ENCODE measurements around the gene MITF.

Gene MITF

DNA sequence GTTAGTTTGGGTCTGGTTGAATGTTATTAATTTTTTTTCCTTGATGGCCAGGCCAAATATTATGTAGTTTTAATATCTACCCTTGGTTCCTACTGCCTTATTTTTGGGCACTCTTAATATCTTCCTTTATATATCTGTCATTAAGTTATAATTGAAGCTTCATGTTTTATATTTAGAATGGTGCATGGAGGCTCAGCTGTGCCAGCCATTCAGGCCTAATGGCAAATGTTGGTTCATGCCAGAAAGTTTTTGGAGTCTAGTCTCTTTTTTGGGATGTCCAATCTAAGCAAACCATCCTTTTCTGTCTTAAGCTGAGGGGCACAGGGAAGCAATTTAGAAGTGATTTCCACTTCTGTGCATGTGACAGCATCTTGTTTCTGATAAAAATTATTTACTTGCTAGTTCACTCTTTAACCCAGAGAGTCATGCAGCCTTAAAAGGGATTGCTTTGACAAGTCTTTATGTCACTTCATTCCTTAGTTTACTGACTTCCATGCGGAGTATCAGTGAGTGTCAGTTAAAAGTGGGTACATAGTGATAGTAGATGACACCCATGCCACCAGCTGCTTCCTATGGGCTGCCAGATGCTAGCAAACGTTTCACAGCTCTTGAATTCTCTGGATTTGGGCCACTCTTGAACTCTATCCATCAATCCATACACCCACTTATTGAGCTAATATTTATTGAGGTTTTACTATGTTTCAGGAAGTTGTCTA lies 33.0 kb downstream of the MITF start:
- TF ChIP-seq, protein P1, sequence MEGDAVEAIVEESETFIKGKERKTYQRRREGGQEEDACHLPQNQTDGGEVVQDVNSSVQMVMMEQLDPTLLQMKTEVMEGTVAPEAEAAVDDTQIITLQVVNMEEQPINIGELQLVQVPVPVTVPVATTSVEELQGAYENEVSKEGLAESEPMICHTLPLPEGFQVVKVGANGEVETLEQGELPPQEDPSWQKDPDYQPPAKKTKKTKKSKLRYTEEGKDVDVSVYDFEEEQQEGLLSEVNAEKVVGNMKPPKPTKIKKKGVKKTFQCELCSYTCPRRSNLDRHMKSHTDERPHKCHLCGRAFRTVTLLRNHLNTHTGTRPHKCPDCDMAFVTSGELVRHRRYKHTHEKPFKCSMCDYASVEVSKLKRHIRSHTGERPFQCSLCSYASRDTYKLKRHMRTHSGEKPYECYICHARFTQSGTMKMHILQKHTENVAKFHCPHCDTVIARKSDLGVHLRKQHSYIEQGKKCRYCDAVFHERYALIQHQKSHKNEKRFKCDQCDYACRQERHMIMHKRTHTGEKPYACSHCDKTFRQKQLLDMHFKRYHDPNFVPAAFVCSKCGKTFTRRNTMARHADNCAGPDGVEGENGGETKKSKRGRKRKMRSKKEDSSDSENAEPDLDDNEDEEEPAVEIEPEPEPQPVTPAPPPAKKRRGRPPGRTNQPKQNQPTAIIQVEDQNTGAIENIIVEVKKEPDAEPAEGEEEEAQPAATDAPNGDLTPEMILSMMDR (conservative IDR thresholded peaks at IDR 0.05; ENCODE audit: low read depth, low read length) = no peak
- DNase-seq (ENCODE audit: low read depth) = no peak
- H3K4me3 ChIP-seq (ENCODE audit: low read length) = no peak overlapping the region

DNA sequence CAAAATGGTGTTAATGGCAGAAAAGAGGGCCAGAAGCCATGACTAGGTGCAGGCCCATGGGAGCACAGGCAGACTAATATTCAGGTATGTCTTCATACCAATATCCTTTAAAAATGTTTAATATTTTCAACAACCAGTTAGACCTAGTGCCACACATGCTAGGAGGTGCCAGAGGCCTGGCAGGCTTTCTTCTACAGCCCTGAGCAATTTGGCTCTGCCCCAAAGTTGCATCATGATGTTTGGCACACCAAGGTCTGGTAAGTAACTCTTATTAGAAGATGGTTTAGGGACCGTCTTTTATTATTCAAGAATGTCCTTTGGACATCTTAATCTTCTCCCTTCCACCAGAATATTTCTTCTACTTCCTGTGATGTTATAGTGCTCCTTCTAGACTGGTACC lies 34.8 kb downstream of the MITF start:
- TF ChIP-seq, protein P1 (conservative IDR thresholded peaks at IDR 0.05; ENCODE audit: low read depth, low read length) = no peak
- no peak overlapping the region for H3K4me3 ChIP-seq (ENCODE audit: low read length)
- DNase-seq (ENCODE audit: low read depth) = no peak

DNA sequence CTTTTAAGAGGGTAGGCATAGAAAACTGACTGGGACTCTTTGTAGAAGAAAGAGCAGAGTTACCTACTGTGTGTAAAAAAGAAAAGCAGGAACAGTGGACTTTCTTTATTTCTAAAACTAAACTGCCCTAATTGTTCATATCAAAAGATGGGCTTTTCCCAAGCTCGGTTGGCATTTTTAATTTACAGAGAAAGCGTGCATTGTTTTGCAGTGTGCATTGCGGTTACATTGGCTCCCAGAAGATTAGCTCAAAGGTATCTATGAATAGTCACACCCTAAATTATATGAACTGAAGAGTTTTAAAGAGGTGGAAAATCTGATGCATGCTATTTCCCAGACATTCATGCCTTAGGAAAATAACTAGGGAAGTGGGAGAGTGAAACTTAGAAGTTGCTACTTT lies 36.5 kb downstream of the MITF start:
- TF ChIP-seq, protein P1 (conservative IDR thresholded peaks at IDR 0.05; ENCODE audit: low read depth, low read length) = no peak
- no peak for DNase-seq (ENCODE audit: low read depth)
- no peak overlapping the region for H3K4me3 ChIP-seq (ENCODE audit: low read length)

DNA sequence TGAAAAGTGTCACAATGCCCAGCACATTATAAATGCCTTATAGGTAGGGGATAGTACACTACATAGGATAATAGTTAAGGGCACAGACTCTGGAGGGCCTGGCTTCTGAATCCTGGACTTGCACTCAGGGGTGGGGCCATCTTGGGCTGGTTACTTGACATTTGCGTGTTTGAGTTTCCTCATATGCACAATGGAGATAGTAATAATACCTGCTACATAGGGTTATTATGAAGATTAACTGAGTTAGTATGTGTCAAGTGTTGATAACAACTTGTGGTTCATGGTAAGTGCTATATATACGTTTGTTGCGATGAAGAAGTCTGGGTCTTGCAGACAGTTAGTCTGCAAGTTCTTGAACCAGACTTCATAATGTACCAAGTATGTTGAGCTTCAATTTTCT lies 37.0 kb downstream of the MITF start:
- TF ChIP-seq, protein P1 (conservative IDR thresholded peaks at IDR 0.05; ENCODE audit: low read depth, low read length) = no peak
- no peak overlapping the region for H3K4me3 ChIP-seq (ENCODE audit: low read length)
- DNase-seq (ENCODE audit: low read depth) = no peak

DNA sequence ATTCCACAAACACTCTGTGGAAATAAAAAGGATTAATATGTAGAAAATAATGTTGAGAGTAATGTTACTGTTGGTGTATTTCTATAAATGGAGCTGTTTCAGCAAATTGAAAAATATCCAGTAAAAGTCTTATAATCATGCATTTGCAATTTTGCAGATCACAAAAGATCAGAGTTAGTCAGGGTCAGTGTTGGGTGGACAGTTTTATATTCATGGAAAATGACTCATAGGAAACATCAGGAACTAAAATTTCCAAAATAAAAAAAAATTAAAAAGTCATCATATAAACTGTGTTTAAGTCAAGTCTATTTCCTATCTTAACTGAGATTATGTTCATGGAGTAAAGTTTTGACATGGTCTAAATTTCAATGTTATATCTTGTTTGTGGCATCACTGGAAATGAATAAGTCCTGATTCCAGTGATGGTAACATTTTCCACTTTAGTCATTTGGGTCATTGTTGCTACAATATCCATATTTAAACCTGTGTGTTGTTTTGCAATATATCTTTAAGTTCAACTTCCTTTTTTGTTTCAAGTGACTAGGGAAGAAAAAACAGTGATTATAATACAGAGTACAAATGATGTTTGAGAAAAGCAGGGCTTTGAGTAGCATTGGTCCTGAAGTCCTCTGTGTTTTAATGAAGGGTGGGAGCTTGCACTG lies 37.8 kb downstream of the MITF start:
- H3K4me3 ChIP-seq (ENCODE audit: low read length) = no peak overlapping the region
- TF ChIP-seq, protein P1 (conservative IDR thresholded peaks at IDR 0.05; ENCODE audit: low read depth, low read length) = no peak
- DNase-seq (ENCODE audit: low read depth) = no peak

DNA sequence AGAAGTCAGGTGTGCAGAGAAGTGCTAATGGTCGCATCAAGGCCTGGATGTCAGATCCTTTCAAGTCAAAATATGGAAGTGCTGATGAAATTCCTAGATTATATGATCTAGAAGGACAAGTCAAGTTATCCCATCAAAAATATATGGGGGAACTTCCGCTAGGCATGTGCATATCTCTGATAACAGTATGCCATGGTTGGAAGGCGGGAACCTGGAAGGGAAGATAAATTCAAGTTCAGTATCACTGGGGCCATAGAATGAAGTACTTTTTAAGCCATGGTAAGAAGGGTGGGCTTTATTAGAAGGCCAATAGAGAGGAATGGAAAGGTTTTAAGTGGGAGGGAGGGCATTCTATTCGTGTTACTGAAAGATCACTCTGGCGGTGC lies 38.3 kb downstream of the MITF start:
- DNase-seq (ENCODE audit: low read depth) = no peak
- no peak overlapping the region for H3K4me3 ChIP-seq (ENCODE audit: low read length)
- TF ChIP-seq, protein P1 (conservative IDR thresholded peaks at IDR 0.05; ENCODE audit: low read depth, low read length) = no peak

DNA sequence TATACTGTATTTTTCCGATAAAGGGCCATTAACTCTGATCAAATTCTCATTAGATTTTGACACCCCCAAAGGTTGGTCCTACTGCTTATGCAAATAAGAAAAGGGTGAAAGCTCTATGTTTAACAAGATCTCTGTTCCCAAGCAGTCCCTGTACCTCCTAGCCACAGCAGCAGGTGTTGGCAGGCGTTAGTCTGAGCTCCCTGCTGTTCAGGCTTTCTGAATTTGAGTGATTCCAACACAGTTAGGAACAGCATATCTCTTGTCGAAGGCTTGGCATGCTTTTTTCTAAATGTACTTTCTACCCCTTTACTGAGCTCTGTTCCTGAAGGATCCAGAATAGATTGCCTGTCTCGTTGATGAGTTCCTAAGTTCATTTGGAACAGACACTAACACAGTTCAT lies 42.3 kb downstream of the MITF start:
- TF ChIP-seq, protein P1 (conservative IDR thresholded peaks at IDR 0.05; ENCODE audit: low read depth, low read length) = no peak
- H3K4me3 ChIP-seq (ENCODE audit: low read length) = no peak overlapping the region
- no peak for DNase-seq (ENCODE audit: low read depth)

All from retinal pigment epithelial cell (primary cell).